ENCODE results near the gene CD248. TPM values are rescaled to one million over a fixed set of nuclear protein-coding genes. Genes with fewer than 3 reads are reported as not detected.
"Not testable (repeated sequence)": the region's sequence is repeated elsewhere in the genome, so short reads cannot be mapped to it uniquely, and the experiment has no call there.

CD248 gene
- total RNA-seq, result 100 to 1,000 TPM in 1 of 8 experiments, 10 to 100 TPM in 1, 1 to 10 TPM in 3, under 1 TPM in 3; 0.27 to 126 (median 3.8) TPM

GRCh38 chr11:66316849-66317251 lies at the start of gene CD248:
Gene CD248, minus strand, starts transcription at chr11:66317044. Its CDS starts 17 bp downstream, at chr11:66317027.
- H3K4me3 ChIP-seq, result no peak within 1 kb of the TSS
- ATAC-seq (replicated peaks in 6 of 8), result peak in 7 of 8 experiments; percentile 2 to 17 (median 5)
- peaks cover 32 to 38% of the 10 kb centered on the region in 2 donors for H3K4me1 ChIP-seq (replicated peaks in 1 of 2)
- WGBS, 10 experiments, result no CpG with 5 or more reads among the region's 29 CpGs
- in situ Hi-C loops (cut with MboI; ENCODE audit: low pct_unique_long_range_greater_than_20kb in 2 of 9, low sequenced_read_pairs in 9 of 9, unreplicated experiment in 9 of 9), result no loop called here
- peak within 1 kb of the TSS; percentile 73 to 78 for H3K27ac ChIP-seq

- H3K27ac ChIP-seq, result no peak overlapping the region
- no peak for ATAC-seq (replicated peaks in 6 of 8)
- in situ Hi-C loops (cut with MboI; ENCODE audit: low pct_unique_long_range_greater_than_20kb in 2 of 9, low sequenced_read_pairs in 9 of 9, unreplicated experiment in 9 of 9), result no loop called here
- WGBS, 10 experiments, result 60 to 100% (median 100%) methylated on average over 1 to 5 of the region's 14 CpGs; no CpG with 5 or more reads in 4 of the 10 experiments
- peaks cover 7 to 8% of the 10 kb centered on the region in 2 donors for H3K4me1 ChIP-seq (replicated peaks in 1 of 2)
- no peak overlapping the region for H3K4me3 ChIP-seq
Observed at GRCh38 chr11:66365711-66366619, 49.1 kb upstream of the CD248 start.

- in situ Hi-C loops (cut with MboI; ENCODE audit: low pct_unique_long_range_greater_than_20kb in 2 of 9, low sequenced_read_pairs in 9 of 9, unreplicated experiment in 9 of 9), result no loop called here
- WGBS, 10 experiments, result no CpG with 5 or more reads among the region's 6 CpGs
- Histone ChIP-seq H3K4me1 (replicated peaks in 1 of 2) (peaks cover 3 to 5% of the 10 kb centered on the region in 2 donors), H3K4me3 (no peak overlapping the region), H3K27ac (no peak overlapping the region)
- no peak for ATAC-seq (replicated peaks in 6 of 8)
Observed at GRCh38 chr11:66365166-66365565, 48.3 kb upstream of the CD248 start.

- H3K4me1 ChIP-seq (replicated peaks in 1 of 2), result no peaks in the 10 kb centered on the region
- WGBS, 10 experiments, result 20 to 87% (median 77%) methylated on average over 1 to 3 of the region's 15 CpGs; no CpG with 5 or more reads in 7 of the 10 experiments
- in situ Hi-C loops (cut with MboI; ENCODE audit: low pct_unique_long_range_greater_than_20kb in 2 of 9, low sequenced_read_pairs in 9 of 9, unreplicated experiment in 9 of 9), result no loop called here
- no peak overlapping the region for H3K27ac ChIP-seq
- peak in 4 of 8 experiments; percentile 11 to 65 (median 63) for ATAC-seq (replicated peaks in 6 of 8)
- H3K4me3 ChIP-seq, result no peak overlapping the region
Observed at GRCh38 chr11:66363805-66364535, 47.1 kb upstream of the CD248 start.

GRCh38 chr11:66363187-66363601 lies 46.4 kb upstream of the CD248 start:
- Histone ChIP-seq H3K4me3 (no peak overlapping the region), H3K27ac (no peak overlapping the region), H3K4me1 (replicated peaks in 1 of 2) (no peaks in the 10 kb centered on the region)
- 32% methylated on average over 5 of the region's 14 CpGs; no CpG with 5 or more reads in 9 of the 10 experiments for WGBS, 10 experiments
- in situ Hi-C loops (cut with MboI; ENCODE audit: low pct_unique_long_range_greater_than_20kb in 2 of 9, low sequenced_read_pairs in 9 of 9, unreplicated experiment in 9 of 9), result no loop called here
- ATAC-seq (replicated peaks in 6 of 8), result peak in 2 of 8 experiments; percentile 2 to 54

- in situ Hi-C loops (cut with MboI; ENCODE audit: low pct_unique_long_range_greater_than_20kb in 2 of 9, low sequenced_read_pairs in 9 of 9, unreplicated experiment in 9 of 9), result no loop called here
- peak in 1 of 8 experiments; percentile 2 for ATAC-seq (replicated peaks in 6 of 8)
- H3K27ac ChIP-seq, result no peak overlapping the region
- 60 to 100% (median 88%) methylated on average over 1 to 8 of the region's 9 CpGs; no CpG with 5 or more reads in 2 of the 10 experiments for WGBS, 10 experiments
- H3K4me1 ChIP-seq (replicated peaks in 1 of 2), result no peaks in the 10 kb centered on the region
- no peak overlapping the region for H3K4me3 ChIP-seq
Observed at GRCh38 chr11:66362481-66363147, 45.8 kb upstream of the CD248 start.

- no peak overlapping the region for H3K4me3 ChIP-seq
- in situ Hi-C loops (cut with MboI; ENCODE audit: low pct_unique_long_range_greater_than_20kb in 2 of 9, low sequenced_read_pairs in 9 of 9, unreplicated experiment in 9 of 9), result no loop called here
- no peaks in the 10 kb centered on the region for H3K4me1 ChIP-seq (replicated peaks in 1 of 2)
- no peak for ATAC-seq (replicated peaks in 6 of 8)
- 60 to 100% (median 80%) methylated on average over 1 to 5 of the region's 6 CpGs; no CpG with 5 or more reads in 3 of the 10 experiments for WGBS, 10 experiments
- no peak overlapping the region for H3K27ac ChIP-seq
Observed at GRCh38 chr11:66361502-66361941, 44.7 kb upstream of the CD248 start.

GRCh38 chr11:66360406-66361073 lies 43.7 kb upstream of the CD248 start:
- Histone ChIP-seq H3K27ac (no peak overlapping the region), H3K4me3 (no peak overlapping the region), H3K4me1 (replicated peaks in 1 of 2) (no peaks in the 10 kb centered on the region)
- in situ Hi-C loops (cut with MboI; ENCODE audit: low pct_unique_long_range_greater_than_20kb in 2 of 9, low sequenced_read_pairs in 9 of 9, unreplicated experiment in 9 of 9), result no loop called here
- ATAC-seq (replicated peaks in 6 of 8), result peak in 1 of 8 experiments; percentile 14
- 83 to 100% (median 100%) methylated on average over 1 to 9 of the region's 15 CpGs; no CpG with 5 or more reads in 3 of the 10 experiments for WGBS, 10 experiments

- Histone ChIP-seq H3K4me1 (replicated peaks in 1 of 2) (no peaks in the 10 kb centered on the region), H3K27ac (no peak overlapping the region), H3K4me3 (no peak overlapping the region)
- 40 to 100% (median 54%) methylated on average over 1 to 3 of the region's 3 CpGs; no CpG with 5 or more reads in 2 of the 10 experiments for WGBS, 10 experiments
- in situ Hi-C loops (cut with MboI; ENCODE audit: low pct_unique_long_range_greater_than_20kb in 2 of 9, low sequenced_read_pairs in 9 of 9, unreplicated experiment in 9 of 9), result no loop called here
- ATAC-seq (replicated peaks in 6 of 8), result peak in 2 of 8 experiments; percentile 14 to 17
Observed at GRCh38 chr11:66359662-66360087, 42.8 kb upstream of the CD248 start.

GRCh38 chr11:66350560-66351235 lies 33.9 kb upstream of the CD248 start:
- H3K27ac ChIP-seq; H3K4me1 ChIP-seq (replicated peaks in 1 of 2); in situ Hi-C loops (cut with MboI; ENCODE audit: low pct_unique_long_range_greater_than_20kb in 2 of 9, low sequenced_read_pairs in 9 of 9, unreplicated experiment in 9 of 9); H3K4me3 ChIP-seq; ATAC-seq (replicated peaks in 6 of 8): not testable (repeated sequence)
- 20 to 100% (median 89%) methylated on average over 1 to 7 of the region's 8 CpGs for WGBS, 10 experiments

- ATAC-seq (replicated peaks in 6 of 8), result no peak
- H3K4me3 ChIP-seq, result no peak overlapping the region
- WGBS, 10 experiments, result 75 to 100% (median 90%) methylated on average over 1 to 2 of the region's 2 CpGs; no CpG with 5 or more reads in 5 of the 10 experiments
Observed at GRCh38 chr11:66349084-66349386, 32.2 kb upstream of the CD248 start.

More at GRCh38 chr11:66349084-66349386, 32.2 kb upstream of the CD248 start:
- H3K27ac ChIP-seq, result no peak overlapping the region
- H3K4me1 ChIP-seq (replicated peaks in 1 of 2), result peaks cover 11 to 12% of the 10 kb centered on the region in 2 donors
- in situ Hi-C loops (cut with MboI; ENCODE audit: low pct_unique_long_range_greater_than_20kb in 2 of 9, low sequenced_read_pairs in 9 of 9, unreplicated experiment in 9 of 9), result loop anchor here in 1 of 9 experiments (25.0 kb wide), 1 partner anchor 137 kb away; no protein-coding TSS in a partner anchor

Data from motor neuron (in vitro differentiated cells).